CD4-positive, alpha-beta T cell treated with Interleukin-15 for 1 hour (primary cell): Measurements from ENCODE around the gene HLA-DRA.
"Not testable (repeated sequence)": the region's sequence is repeated elsewhere in the genome, so short reads cannot be mapped to it uniquely, and the experiment has no call there.

ENCODE experiments used
- DNase-seq: peaks from one replicate; pipeline ENCODE4 v3.0.0-alpha.2; 2020

HLA-DRA gene

DNA sequence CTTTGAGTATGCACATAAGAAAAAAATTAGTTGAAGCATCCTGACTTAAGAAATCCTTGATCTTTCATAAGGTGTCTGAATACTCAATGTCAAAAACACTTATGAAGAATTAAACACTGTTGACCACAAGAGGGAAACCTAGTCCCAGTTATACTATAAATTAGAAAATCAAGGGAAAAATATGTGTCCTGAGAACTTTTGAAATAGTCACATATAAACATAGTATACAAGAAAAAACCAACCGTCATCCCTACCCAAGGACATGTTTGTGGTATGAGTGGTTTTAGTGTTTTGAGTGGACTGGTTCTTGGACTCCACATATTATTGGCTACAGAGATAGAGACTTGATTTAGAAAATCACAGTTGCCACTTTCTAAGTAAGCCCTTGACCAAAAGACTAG lies 7.6 kb upstream of the HLA-DRA start:
- no peak for DNase-seq

DNA sequence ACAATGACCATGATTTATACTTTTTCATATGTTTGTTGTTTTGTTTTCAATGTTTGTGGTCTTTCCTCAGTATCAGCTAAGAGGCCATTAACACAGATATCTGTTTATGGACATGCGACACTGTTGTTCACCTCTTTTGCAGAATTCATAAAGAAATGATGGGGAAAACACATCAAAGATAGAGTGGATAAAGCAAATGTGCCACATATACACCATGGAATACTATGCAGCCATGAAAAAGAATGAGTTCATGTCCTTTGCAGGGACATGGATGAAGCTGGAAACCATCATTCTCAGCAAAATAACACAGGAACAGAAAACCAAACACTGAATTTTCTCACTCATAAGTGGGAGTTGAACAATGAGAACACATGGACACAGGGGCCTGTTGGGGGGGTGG lies 5.7 kb upstream of the HLA-DRA start:
- not testable (repeated sequence) for DNase-seq

DNA sequence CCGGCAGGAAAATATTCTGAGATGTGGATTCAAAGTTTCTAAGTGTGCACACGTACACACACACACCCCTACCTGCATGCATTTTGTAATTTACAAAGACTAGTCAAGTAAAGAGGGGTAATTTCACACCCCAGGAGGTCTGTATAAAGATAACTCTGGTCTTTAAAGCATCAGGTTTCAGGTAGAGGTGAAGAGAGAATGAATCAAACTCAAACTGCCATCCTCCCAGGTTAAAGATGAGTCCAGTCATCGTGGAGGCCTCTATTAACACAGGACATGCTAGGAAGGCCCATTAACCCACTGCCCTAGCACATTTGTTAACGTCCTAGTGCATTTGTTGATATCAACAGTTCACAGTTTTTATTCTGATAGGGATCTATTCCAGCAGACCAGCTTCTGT lies 3.5 kb upstream of the HLA-DRA start:
- DNase-seq, result no peak

DNA sequence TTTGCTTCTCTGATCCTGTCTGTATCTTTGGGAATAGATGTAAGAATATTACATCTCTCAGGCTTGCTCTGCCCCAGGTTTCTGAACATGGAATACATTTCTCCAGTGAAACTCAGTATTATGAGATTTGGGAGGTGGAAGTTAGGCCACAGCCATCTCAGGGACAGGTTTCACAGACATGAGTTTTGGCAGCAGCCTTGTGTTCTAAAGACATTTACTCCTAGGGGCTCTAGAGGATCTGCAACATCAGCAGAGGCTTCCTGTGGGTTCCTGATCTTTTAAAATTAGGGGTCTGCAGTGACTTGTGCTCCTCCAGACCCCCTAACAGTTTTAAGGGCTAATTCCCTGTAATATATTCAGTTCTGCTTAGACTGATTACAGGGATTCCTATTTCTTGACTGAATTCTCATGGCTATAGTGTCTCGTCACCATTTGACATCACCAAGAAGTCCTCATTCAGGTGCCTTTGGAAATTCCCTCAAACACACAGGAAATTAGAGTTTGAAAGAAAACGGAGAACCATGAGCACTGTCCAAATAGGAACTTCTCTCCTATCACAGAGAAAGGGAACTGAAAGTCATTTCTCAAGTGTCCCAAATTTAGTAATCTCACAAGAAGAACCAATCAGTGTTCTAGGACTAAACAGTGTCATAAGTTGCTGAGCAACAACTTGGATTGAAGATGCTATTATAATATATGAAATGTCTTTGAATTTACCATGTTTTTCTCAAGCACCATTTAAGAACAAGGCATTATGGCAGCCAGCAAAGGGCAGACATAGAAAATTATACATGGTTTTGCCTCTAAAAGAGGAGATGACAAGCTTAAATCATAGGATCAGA lies 2.5 kb upstream of the HLA-DRA start:
- peak; percentile 32 for DNase-seq

DNA sequence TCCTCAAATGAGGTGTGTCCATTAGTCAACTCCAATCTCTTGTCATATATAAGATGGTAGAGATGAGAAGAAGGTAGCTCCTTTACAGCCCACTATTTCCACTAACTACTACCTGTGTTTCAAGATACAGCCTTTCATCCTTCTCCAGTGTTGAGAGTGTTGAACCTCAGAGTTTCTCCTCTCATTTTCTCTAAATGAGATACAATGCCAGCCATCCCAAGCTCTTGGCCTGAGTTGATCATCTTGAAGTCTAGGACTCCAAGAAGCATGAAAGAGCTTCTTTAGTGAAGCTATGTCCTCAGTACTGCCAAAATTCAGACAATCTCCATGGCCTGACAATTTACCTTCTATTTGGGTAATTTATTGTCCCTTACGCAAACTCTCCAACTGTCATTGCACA lies 548 bp upstream of the HLA-DRA start:
- DNase-seq, result no peak

DNA sequence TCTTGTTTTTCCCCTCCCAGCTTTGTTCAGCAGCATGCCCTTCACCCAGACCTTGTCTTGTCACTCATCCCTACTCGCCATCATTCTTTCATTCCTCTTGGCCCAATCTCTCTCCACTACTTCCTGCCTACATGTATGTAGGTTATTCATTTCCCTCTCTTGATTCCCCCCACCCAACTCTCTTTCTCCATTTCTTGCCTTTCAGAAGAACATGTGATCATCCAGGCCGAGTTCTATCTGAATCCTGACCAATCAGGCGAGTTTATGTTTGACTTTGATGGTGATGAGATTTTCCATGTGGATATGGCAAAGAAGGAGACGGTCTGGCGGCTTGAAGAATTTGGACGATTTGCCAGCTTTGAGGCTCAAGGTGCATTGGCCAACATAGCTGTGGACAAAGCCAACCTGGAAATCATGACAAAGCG lies 2.6 kb downstream of the HLA-DRA start:
- DNase-seq, result no peak

DNA sequence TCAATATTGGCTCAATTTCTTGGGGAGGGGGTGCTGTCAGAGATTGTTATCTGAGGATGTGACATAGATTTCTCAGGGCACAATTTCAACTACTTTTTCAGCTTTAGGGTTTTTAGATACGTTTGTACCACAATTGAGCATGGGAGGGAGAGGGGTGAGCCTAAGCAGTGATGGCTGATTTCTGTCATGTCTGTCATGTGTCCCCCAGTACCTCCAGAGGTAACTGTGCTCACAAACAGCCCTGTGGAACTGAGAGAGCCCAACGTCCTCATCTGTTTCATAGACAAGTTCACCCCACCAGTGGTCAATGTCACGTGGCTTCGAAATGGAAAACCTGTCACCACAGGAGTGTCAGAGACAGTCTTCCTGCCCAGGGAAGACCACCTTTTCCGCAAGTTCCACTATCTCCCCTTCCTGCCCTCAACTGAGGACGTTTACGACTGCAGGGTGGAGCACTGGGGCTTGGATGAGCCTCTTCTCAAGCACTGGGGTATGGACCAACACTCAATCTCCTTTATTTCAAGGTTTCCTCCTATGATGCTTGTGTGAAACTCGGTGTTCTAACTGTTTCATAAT lies 3.4 kb downstream of the HLA-DRA start:
- DNase-seq, result no peak

DNA sequence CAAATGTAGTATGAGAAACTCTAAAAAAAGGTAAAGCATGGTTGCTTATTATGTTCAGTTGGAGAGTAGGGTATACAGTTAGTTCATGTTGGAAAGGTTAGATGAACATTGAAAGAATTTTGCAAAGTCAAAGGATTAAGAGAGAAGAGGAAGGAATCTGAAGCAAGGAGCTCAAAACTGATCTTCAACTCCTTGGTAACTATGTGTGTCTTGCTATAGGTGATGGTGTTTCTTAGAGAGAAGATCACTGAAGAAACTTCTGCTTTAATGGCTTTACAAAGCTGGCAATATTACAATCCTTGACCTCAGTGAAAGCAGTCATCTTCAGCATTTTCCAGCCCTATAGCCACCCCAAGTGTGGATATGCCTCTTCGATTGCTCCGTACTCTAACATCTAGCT lies 4.7 kb downstream of the HLA-DRA start:
- DNase-seq, result no peak

DNA sequence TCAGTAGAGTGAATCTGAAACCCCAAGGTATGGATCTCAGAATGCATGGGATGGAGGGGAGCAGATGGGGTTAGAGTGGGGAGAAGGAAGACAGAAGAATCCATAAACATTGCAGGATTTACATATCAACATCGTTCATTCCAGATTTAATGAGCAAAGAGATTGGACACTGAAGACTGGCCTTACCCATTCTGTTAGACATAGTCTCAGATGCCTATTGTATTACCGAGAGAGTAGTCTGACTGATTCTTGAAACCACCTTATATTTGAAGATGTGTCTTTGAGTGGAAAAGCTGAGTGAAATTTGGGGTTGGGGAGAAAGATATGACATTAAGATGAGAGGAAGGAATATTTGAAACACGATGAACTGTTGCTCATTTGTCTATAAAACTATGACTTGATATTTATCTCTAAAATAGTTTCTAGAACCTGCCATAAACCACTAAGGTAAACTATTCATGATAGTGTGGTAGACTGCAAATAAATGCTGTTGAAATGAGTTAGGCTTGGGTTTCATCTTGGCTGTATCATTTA lies 5.7 kb downstream of the HLA-DRA start:
- DNase-seq, result no peak

DNA sequence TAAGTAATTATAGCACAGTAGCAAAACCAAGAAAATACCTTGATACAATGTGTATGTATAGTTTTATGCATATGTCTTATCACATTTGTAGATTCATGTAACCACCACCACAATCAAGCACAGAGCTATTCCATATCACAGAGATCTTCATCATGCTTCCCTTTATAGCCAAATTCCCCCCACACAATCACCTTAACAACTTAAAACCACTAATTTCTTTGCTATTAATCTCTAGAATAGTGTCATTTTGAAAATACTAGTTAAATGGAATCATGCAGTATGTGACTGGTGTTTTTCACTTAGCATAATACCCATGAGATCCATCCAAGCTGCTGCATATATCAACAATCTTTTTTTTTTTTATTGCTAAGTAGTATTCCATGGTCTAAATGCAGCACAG lies 8.2 kb downstream of the HLA-DRA start:
- DNase-seq, result no peak

DNA sequence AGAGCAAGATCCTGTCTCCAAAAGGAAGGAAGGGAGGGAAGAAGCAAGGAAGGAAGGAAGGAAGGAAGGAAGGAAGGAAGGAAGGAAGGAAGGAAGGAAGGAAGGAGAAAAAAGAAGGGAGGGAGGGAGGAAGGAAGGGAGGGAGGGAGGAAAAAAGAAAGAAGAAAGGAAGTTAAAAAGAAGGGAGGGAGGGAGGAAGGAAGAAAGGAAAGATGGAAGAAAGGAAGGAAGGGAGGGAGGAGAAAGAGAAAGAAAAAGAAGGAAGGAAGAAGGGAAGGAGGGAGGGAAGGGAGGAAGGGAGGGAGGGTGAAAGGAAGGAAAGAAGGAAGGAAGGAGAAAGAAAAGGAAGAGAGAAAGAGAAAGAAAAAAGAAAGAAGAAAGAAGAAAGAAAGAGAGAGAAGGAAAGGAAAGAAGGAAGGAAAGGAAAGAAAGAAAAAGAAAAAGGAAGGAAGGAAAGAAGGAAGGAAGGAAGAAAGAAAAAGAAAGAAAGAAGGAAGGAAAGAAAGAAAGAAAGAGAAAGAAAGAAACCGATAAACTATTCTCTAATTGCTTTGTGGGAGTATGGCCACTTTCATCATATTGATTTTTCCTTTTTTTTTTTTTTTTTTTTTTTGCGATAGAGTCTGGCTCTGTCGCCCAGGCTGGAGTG lies 9.5 kb downstream of the HLA-DRA start:
- DNase-seq, result no peak

DNA sequence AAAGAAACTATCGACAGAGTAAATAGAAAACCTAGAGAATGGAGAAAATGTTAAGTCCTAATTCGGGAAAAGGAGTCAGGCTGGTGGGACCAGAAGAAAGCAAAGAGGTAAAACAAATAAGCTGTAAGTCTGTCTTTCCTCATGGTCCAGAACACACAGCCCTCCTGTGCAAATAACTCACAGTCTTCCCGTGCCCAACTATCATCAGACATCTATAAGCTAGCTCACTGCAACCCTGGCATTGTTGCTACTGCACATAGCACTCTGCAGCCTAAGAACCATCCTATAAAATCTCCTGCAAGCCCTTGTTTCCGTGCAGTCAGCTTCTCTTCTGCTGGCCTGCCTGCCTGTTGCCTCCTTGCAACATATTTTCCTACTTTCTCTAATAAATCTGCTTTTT lies 17.4 kb downstream of the HLA-DRA start:
- DNase-seq, result no peak

DNA sequence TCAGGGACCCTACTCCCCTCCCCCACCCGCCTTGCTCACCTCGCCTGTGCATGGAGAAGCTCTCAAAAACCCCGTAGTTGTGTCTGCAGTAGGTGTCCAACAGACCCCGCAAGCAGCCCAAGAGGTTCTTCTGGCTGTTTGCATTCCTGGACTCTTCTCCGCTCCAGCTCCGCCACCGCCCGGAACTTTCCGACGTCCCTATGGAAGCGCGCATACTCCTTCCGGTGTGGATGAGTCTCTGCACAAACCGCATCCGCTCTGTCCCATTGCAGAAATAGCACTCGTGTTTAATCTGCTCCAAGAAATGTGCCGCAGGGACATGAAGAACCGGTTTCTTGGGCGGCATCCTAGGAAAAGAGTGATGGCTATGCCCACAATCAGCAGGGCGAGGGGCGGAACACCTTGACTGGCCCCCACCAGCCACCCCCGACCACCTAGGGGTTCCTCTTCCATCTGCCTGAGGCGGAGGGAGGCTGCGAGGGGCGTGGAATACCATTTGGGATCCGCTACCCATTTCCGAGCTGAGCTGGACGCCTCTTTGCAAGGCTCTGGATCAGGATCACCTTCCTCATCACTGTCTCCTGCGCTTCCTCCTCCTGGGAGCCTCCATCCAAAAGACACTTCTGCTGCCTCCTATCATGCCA lies 20.2 kb downstream of the HLA-DRA start:
- DNase-seq, result no peak

DNA sequence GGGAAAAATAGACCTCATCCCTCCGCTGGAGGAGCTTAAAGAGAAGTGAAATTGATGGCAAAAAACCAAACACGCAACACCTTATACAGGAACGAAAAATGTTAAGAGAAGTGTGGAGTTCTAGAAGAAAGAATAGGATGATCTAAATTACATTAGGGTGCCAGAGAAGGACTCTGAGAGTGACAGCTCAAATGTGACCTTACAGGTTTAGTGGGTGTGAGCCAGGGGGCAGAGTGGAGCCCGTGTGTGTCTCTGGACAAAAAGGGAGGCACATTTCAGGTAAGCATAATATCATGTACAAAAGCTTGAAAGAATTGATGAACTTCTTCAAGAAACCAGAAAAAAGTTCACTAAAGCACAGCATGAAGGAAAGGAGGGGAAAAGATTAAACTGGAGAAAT lies 20.8 kb downstream of the HLA-DRA start:
- no peak for DNase-seq

DNA sequence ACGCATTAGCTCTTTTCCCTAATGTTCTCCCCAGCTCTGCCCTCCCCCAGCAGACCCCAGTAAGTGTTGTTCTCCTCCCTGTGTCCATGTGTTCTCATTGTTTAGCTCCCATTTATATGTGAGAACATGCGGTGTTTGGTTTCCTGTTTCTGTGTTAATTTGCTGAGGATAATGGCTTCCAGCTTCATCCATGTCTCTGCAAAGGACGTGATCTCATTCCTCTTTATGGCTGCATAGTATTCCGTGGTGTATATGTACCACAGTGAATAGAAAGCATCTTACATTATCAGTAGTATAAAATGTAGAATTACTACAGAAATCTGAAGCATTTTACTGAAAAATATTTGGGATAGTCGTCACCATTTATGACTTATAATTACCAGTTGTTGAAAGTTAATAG lies 21.8 kb downstream of the HLA-DRA start:
- DNase-seq, result no peak

DNA sequence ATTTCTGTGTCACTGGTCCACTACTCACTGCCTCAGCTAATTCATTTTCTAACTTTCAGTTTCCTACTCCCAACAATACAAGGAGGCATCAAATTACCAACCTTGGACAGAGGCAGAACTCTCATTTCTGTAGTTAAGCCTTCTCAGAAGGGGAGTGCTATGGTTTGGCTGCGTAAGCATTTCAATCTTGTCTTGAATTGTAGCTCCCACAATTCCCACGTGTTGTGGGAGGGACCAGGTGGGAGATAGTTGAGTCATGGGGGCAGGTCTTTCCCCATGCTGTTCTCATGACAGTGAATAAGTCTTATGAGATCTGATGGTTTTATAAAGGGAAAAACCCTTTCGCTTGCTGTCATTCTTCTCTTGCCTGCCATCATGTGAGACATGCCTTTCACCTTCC lies 22.9 kb downstream of the HLA-DRA start:
- DNase-seq, result no peak

DNA sequence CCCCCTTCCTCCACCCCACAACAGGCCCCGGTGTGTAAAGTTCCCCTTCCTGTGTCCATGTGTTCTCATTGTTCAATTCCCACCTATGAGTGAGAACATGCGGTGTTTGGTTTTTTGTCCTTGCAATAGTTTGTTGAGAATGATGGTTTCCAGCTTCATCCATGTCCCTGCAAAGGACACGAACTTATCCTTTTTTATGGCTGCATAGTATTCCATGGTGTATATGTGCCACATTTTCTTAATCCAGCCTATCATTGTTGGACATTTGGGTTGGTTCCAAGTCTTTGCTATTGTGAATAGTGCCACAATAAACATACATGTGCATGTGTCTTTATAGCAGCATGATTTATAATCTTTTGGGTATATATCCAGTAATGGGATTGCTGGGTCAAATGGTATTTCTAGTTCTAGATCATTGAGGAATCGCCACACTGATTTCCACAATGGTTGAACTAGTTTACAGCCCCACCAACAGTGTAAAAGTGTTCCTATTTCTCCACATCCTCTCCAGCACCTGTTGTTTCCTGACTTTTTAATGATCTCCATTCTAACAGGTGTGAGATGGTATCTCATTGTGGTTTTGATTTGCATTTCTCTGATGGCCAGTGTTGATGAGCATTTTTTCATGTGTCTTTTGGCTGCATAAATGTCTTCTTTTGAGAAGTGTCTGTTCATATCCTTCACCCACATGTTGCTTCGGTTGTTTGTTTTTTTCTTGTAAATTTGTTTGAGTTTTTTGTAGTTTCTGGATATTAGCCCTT lies 28.2 kb downstream of the HLA-DRA start:
- not testable (repeated sequence) for DNase-seq

DNA sequence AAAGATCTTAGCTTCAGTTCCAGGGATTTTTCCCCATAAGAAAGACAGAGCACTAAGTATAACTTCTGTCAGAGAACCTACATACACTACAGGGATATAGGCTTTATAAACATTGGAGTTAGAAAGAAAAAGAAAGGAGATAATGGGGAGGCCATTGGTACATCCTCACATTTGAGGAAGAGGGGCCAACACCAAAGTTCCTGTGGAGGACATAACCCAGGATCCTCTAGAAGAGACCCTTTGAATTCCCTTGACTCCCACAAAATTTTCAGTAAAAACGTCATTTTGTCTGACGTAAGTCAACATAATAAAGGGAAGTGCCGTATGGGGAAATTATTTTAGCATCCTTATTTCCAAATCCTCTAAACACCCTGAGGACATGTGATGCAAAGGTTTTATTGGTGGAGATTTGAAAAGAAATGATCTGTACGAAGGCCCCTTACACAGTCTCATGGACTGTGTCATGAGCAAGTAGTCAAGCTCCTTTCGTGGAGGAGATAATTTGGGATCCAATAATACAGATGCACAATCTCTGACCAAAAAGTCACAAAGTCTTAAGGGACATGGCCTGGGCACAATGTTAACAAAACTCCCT lies 33.2 kb downstream of the HLA-DRA start:
- DNase-seq, result no peak

DNA sequence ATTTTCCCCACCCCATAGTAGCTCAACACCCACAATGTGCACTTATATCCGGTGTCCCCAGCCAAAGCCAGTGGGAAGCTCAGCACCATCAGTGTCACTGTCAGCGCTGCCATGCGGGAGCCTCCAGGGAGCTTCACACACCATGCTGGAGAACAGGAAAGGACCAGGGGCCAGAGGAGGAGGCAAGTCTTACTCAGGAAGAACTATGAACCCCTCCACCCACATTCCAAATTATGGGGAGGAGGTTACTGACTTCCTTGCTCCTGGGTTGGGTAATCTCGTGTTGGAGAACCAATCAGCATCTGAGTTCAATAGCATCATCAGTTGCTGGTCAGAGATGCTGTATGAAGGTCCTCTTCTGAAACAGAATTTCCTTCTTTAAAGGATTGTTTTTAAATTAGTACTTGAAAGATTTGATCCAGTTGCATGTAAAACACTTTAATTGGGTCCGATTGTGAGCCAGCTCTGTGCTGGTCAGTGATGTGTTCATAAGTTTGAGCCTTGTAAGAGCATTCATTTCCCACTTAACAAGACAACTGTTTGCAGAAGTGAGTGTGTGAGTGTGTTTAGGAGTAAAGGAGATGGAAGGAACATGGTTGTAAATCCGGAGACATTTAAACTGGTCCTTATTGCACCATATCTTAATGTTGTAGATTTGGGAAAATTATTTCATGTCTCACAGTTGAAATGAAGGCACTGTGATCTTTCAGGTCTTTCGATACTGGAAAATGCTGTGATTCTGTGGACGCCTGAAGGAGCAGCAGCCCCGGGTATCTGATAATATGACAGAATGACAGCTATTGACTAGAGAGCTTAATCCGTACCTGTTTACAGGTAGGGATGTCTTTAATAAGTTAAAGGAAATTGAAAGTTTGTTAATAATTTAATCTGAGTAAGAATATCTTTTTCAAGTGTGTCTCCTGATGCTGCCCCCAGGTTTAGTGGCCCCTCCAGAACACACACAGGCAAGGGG lies 34.0 kb downstream of the HLA-DRA start:
- DNase-seq, result peak; percentile 49

DNA sequence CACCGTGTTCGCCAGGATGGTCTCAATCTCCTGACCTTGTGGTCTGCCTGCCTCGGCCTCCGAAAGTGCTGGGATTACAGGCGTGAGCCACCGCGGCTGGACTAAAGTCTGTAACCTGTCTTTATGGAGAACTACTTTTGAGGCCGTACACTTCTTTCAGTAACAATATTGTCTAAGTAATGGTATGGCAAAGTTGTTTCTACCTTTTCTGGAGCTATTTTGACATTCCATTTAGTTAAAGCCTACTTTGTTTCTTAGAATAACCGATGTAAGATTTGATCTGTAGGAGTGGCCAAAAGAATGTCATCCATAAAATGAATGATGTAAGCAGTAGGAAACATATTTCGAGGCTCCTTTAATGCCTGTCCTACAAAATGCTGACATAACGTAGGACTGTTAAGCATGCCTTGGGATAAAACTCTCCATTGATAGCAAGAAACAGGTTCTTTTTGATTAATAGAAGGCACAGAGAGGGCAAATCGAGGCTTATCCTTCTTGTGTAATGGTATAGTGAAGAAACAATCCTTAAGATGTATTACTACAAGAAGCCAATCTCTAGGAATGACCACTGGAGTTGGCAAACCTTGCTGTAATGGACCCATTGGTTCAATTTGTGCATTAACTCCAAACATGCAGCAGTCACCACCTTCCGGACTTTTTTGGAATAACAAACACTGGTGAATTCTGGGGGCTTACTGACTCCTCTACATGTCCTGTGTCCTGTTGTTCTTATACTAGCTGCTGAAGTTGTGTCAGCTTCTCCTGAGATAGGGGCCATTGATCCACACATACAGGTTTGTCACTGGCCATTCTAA lies 35.9 kb downstream of the HLA-DRA start:
- no peak for DNase-seq
